Right lung (tissue), 5 donors: ENCODE results near the gene ZNF692. TPM values are rescaled to one million over a fixed set of nuclear protein-coding genes. Genes with fewer than 3 reads are reported as not detected.
"Not testable (repeated sequence)": the region's sequence is repeated elsewhere in the genome, so short reads cannot be mapped to it uniquely, and the experiment has no call there.

ENCODE experiments used
- DNase-seq, 2 donors: peaks; one replicate each; pipeline ENCODE4 v3.0.0-alpha.2; 2013
- polyA plus RNA-seq, 5 donors: library from polyadenylated mRNA; unstranded; fragments of 120-200 nt; gene quantifications; one replicate each; pipeline versions ENCODE4 v1.2.1 to v1.2.3, GENCODE V29; 2013; ENCODE audit warnings: inconsistent platforms in 1 of 5, low replicate concordance in 1 of 5; ENCODE audit not compliant: insufficient read length in 5 of 5, insufficient read depth in 1 of 5

ZNF692 gene
- polyA plus RNA-seq, 5 donors, result 47.5 to 69.4 (median 56.3) TPM

DNA sequence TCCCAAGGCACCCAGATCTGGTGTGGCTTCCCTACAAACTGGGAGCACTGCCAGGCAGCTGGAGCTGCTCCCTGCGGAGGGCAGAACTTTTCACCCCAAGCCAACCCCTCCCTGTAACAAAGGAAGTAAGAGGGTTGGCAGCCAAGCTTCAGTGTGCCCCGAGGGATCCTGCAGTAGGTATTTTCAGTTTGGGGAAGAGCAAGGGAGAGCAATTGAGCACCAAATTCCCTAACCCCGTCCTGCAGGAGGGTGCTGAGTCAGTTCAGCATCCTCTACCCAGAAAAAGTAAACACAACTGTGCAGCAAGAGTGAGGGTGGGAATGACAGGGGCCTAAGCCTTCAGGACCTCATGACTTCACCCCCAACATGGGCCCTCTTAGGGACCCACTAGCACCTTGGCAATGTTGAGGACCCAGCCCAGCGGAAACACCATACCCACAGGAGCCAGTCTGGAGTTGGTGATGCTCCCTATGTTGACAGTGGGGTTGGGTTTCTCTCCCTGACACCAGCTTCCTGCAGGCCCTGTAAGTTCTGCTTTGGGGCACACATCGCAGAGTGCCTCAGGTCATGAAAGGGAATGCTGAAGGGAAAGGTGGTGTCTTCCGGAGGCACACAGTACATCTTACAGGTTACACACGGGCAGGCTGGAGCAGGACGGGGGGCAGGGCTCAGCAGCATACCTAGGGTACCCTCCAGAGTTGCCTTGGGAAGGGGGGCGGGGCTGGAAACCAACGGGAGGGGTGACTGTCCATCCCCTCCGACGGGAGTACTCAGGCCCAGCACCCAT, 48.0 kb downstream of the ZNF692 start:
- DNase-seq, result no peak

DNA sequence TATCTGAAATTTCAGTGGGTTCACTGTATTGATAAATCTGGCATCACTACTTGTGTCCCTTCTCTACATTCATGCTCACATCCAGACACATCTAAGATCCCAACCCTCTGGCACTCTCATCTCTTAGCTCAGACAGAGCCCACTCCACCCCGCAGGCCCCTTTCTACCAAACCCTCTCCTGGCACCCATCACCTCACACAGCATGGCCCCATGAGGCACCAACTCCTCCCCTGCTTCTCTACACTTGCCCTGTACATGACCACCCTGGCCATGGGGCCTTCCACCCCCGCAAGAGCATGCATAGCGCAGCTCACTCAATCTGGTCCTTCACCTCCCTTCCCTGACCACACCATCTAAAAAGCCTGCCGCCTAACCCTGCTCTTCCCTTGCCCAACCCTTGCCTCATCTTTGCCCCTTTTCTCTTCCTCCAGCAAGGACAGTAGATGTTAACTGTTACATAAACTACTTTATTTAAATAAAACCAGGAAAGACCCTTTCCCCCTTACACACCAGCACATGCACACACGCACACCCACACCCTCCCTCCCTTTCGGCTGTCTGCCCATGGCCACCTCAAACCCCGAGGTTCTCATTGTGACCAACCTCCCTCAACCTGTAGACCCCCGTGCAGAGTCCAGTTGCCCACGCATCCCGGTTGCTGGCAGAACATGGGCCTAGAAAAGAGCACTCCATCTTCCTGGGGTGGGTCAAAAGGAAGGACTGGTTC, 48.7 kb downstream of the ZNF692 start:
- DNase-seq, result no peak

DNA sequence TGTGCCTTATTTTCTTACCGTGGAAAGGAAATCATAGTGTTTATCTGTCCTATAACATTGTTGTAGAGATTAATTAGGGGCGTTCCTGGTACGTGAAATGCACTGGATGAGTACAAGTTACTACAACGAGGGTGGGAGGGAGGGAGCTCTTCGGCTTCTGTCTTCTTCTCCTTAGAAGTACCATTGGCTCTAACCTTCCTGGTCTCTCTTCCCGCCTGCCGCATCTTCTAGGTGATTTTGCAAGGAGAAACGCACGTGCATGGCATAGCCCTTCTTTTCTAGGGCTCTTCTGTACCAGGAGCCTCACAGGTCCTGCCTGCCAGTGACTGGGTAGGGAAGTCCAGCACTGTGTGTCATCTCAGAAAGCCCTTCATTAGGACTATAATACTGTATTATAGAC, 50.0 kb downstream of the ZNF692 start:
- DNase-seq, result no peak

DNA sequence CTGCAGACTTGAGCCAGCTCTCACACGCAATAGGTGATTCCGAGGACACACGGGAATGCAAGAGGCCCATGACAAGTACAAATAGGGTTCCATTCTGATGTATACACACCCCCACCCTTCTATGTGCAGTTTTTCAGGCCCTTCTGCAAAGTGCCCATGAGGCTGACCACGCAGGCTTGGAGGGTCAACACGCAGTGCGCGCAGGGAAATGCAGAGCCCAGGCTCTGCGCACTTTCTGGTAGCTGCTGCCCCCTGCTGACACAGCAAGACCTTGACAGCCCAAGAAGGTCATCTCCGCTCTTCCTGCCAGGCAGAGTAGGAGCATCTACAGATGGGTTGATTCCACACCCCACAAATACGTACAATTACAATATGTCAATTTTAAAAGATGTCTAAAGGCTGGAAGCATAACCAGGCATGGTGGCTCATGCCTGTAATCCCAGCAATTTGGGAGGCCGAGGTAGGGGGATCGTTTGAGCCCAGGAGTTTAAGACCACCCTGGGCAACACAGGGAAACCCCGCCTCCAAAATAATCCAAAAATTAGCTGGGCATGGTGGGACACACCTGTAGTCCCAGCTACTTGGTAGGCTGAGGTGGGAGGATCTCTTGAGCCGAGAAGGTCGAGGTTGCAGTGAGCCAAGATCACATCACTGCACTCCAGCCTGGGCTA, 51.7 kb downstream of the ZNF692 start:
- DNase-seq, result no peak

DNA sequence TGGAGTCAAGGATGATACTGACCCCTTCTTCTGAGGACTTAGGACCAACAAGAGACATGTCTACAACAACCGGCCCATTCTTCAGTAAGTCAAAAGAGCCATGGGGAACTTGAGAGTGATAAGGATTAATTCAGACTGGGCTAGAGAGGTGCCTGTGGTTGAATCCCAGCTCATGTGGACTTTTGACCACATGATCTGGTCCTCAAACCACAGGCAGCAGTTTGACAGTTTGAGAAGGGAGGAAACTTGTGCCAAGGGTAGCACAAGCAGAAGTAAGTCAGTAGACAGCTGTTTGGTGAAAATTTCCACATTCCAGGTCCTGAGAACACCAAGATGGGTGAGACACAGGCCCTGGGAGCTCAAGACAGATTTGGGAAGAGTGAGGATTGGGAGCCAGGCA, 53.0 kb downstream of the ZNF692 start:
- DNase-seq, result no peak

DNA sequence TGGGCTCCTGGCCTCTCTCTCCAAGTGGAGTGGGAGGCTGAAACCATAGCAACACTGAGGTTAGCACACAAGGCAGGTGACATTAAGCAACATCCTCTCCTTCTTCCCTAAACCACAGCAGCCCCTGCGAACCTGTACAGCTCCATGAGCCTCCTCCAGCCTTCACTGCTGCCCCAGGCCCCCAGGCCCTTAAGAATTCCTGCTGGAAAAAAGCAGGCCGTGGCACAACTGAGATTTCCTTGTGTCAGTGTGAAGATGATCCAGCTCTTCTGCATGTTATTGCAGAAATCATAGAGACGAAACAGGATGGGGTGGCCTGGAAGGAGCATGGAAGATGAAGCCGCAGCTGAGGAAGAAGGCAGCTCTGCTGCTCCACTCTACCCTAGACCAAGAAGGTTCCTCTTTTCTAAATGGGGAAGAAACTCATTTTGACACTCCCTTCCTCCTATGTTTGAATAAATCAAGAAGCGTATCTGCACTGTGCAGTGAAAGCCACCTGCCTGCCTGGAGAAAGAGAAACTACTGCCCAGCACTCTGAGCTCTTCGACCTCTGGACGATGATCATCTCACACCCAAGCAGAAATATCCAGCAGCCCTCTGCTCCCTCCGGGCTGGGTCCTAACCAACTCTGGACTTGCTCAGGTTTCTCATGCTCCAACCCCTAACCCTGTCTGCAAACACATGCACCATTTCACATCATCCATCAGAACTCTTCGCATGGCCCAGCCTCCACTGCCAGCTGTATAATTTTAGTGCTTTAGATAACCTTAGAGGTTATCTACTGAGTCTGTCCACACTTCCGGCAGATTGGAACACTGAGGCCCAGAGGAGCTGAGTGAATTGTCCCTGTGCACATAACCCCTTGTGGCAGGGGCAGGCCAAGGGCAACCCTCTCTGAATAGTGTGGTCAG, 53.9 kb downstream of the ZNF692 start:
- DNase-seq, result no peak

DNA sequence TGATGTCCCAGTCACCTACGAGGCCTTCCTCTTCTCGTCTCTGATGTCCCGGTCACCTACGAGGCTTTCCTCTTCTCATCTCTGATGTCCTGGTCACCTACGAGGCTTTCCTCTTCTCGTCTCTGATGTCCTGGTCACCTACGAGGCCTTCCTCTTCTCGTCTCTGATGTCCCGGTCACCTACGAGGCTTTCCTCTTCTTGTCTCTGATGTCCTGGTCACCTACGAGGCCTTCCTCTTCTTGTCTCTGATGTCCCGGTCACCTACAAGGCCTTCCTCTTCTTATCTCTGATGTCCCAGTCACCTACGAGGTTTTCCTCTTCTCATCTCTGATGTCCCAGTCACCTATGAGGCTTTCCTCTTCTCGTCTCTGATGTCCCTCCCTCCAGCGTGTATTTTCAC, 55.4 kb downstream of the ZNF692 start:
- not testable (repeated sequence) for DNase-seq

DNA sequence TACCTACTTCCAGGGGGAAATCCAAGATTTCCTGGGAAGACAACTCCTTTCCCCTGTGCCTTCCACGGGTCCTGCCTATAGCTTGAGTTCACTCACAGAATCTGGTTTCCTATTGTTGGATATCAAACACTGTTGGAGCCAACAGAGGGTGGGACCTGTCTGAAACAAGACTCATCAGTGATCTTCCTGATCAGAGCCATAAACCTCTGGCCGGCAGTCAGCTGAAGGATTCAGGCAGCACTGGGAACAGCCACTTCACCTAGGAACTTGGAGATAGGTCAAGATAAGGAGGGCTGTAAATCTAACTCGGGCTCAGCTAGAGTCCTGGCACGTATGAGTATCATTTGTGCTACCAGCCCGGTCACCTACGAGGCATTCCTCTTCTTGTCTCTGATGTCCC, 56.4 kb downstream of the ZNF692 start:
- DNase-seq, result no peak

DNA sequence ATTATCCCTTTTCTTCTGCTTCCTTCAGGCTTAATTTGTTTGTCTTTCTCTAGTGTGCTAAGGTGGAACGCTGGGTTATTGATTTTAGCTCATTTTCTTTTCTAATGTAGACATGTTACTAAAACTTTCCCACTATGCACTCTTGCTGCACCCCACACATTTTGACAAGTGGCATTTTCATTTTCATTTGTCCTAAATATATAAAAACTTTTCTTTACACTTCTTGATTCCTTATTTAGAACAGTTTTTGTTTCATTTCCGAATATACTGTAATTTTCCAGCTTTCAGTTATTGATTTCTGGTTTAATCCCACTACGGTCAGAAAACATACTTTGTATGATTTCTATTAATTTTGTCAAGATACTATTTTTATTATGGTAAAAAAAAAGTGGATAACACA, 58.4 kb downstream of the ZNF692 start:
- no peak for DNase-seq

Other genes starting within 250 kb of the ZNF692 start
- not detected for gene OR2T11, start 224.0 kb downstream of the ZNF692 start, polyA plus RNA-seq
- not detected for gene OR2T35, start 213.8 kb downstream of the ZNF692 start, polyA plus RNA-seq
- gene OR2T27, start 203.6 kb downstream of the ZNF692 start, polyA plus RNA-seq, result not detected
- gene OR14I1, start 156.3 kb downstream of the ZNF692 start, polyA plus RNA-seq, result not detected
- gene LYPD8, start 103.3 kb downstream of the ZNF692 start, polyA plus RNA-seq, result not detected
- gene SH3BP5L, start 33.2 kb downstream of the ZNF692 start, polyA plus RNA-seq, result 10 to 100 TPM; 20.4 to 27.5 (median 23.8) TPM
- gene ZNF672, start 20.9 kb downstream of the ZNF692 start, polyA plus RNA-seq, result 10 to 100 TPM; 15.8 to 24.6 (median 17.6) TPM
- gene PGBD2, start 47.1 kb upstream of the ZNF692 start, polyA plus RNA-seq, result 10 to 100 TPM; 10.5 to 12.9 (median 12.0) TPM